ENCODE results near the gene LRIG2.
"Not testable (repeated sequence)": the region's sequence is repeated elsewhere in the genome, so short reads cannot be mapped to it uniquely, and the experiment has no call there.

The LRIG2 gene

GRCh38 chr1:113153116-113153803 lies 80.3 kb downstream of the LRIG2 start:
- TF ChIP-seq, protein P1, sequence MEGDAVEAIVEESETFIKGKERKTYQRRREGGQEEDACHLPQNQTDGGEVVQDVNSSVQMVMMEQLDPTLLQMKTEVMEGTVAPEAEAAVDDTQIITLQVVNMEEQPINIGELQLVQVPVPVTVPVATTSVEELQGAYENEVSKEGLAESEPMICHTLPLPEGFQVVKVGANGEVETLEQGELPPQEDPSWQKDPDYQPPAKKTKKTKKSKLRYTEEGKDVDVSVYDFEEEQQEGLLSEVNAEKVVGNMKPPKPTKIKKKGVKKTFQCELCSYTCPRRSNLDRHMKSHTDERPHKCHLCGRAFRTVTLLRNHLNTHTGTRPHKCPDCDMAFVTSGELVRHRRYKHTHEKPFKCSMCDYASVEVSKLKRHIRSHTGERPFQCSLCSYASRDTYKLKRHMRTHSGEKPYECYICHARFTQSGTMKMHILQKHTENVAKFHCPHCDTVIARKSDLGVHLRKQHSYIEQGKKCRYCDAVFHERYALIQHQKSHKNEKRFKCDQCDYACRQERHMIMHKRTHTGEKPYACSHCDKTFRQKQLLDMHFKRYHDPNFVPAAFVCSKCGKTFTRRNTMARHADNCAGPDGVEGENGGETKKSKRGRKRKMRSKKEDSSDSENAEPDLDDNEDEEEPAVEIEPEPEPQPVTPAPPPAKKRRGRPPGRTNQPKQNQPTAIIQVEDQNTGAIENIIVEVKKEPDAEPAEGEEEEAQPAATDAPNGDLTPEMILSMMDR (IDR thresholded peaks at IDR 0.05; ENCODE audit: low read depth, low read length, missing control alignments), result no peak
- H3K4me3 ChIP-seq (ENCODE audit: low read depth, low read length), result no peak overlapping the region
- no peak for DNase-seq (ENCODE audit: low read depth)
- in situ Hi-C loops (cut with HindIII; ENCODE audit: low sequenced_read_pairs), result no loop called here

DNA sequence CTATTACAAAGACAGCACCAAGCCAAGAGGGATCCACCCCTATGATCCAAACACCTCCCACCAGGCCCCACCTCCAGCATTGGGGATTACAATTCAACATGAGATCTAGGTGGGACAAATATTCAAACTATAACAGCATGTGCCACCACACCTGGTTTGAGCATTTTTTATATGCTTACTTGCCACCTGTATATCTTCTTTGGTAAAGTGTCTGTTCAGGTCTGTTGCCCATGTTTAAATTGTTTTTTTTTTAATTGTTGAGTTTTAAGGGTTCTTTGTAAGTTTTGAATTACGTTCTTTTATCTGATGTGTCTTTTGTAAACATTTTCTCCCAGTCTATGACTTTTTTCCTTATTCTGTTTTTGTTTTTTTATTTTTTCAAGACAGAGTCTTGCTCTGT lies 83.4 kb downstream of the LRIG2 start:
- no peak for DNase-seq (ENCODE audit: low read depth)
- in situ Hi-C loops (cut with HindIII; ENCODE audit: low sequenced_read_pairs), result no loop called here
- H3K4me3 ChIP-seq (ENCODE audit: low read depth, low read length), result no peak overlapping the region
- TF ChIP-seq, protein P1 (IDR thresholded peaks at IDR 0.05; ENCODE audit: low read depth, low read length, missing control alignments), result no peak

- DNase-seq (ENCODE audit: low read depth); H3K4me3 ChIP-seq (ENCODE audit: low read depth, low read length); in situ Hi-C loops (cut with HindIII; ENCODE audit: low sequenced_read_pairs): not testable (repeated sequence)
These were observed 85.7 kb downstream of the LRIG2 start for GRCh38 chr1:113158743-113159142.

DNA sequence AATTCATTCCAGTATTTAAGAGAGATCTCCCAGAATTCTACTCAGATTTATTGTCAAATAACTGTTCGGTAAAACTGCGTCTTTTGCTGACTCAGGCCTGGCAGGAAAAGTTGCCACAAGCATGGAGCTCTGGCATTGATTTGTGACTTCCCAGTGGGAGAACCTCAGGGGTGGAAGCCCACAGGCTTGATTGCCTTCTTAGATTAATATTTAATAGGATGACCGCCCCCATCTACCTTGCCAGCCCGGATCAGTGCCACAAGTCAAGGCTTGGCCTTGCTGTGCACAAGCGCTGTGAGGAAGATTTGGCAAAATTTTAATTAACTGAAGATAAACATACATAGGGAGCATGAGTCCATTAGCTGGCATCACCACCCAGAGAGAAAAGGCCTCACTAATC lies 93.5 kb downstream of the LRIG2 start:
- TF ChIP-seq, protein P1 (IDR thresholded peaks at IDR 0.05; ENCODE audit: low read depth, low read length, missing control alignments), result no peak
- no peak for DNase-seq (ENCODE audit: low read depth)
- in situ Hi-C loops (cut with HindIII; ENCODE audit: low sequenced_read_pairs), result no loop called here
- no peak overlapping the region for H3K4me3 ChIP-seq (ENCODE audit: low read depth, low read length)

DNA sequence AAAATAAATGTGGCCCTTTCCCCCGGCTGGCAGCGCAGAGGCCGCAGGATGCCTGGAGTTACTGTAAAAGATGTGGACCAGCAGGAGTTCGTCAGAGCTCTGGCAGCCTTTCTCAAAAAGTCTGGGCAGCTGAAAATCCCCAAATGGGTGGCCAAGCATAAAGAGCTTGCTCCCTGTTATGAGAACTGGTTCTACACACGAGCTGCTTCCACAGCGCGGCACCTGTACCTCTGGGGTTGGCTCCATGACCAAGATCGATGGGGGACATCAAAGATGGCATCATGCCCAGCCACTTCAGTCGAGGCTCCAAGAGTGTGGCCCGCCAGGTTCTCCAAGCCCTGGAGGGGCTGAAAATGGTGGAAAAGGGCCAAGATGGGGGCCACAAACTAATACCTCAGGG lies 95.9 kb downstream of the LRIG2 start:
- in situ Hi-C loops (cut with HindIII; ENCODE audit: low sequenced_read_pairs), result no loop called here
- DNase-seq (ENCODE audit: low read depth), result no peak
- no peak overlapping the region for H3K4me3 ChIP-seq (ENCODE audit: low read depth, low read length)
- TF ChIP-seq, protein P1 (IDR thresholded peaks at IDR 0.05; ENCODE audit: low read depth, low read length, missing control alignments), result no peak

DNA sequence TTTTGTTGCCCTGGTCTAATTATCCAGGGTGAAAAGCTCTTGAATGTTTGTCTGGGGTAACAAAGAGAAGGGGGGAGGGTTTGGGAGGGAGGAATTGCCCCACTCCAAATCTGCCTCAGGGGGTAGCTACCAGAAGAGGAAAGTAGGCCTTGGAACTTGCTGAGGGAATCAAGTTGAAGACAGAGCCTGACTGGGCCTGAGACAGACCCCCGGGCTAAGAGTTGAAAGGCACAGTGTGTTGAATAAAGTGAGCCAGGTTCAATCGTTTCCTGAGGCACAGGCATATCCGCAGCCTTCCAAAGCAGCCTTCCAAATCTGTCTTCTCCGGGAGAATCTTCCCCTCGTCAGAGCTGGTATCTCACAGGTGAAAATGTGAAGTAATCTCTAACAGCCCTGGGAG lies 96.6 kb downstream of the LRIG2 start:
- in situ Hi-C loops (cut with HindIII; ENCODE audit: low sequenced_read_pairs), result no loop called here
- H3K4me3 ChIP-seq (ENCODE audit: low read depth, low read length), result no peak overlapping the region
- no peak for DNase-seq (ENCODE audit: low read depth)
- TF ChIP-seq, protein P1 (IDR thresholded peaks at IDR 0.05; ENCODE audit: low read depth, low read length, missing control alignments), result no peak

- no peak for DNase-seq (ENCODE audit: low read depth)
- in situ Hi-C loops (cut with HindIII; ENCODE audit: low sequenced_read_pairs), result no loop called here
- H3K4me3 ChIP-seq (ENCODE audit: low read depth, low read length), result no peak overlapping the region
- TF ChIP-seq, protein P1 (IDR thresholded peaks at IDR 0.05; ENCODE audit: low read depth, low read length, missing control alignments), result no peak
These were observed 97.5 kb downstream of the LRIG2 start for GRCh38 chr1:113170519-113170918.

Data from astrocyte of the cerebellum (primary cell).